ENCODE data around the gene PIK3R5. TPM values are rescaled to one million over a fixed set of nuclear protein-coding genes. Genes with fewer than 3 reads are reported as not detected.

PIK3R5 gene
- total and polyA plus RNA-seq, 12 donors, result 0.66 to 10.1 (median 2.2) TPM

DNA sequence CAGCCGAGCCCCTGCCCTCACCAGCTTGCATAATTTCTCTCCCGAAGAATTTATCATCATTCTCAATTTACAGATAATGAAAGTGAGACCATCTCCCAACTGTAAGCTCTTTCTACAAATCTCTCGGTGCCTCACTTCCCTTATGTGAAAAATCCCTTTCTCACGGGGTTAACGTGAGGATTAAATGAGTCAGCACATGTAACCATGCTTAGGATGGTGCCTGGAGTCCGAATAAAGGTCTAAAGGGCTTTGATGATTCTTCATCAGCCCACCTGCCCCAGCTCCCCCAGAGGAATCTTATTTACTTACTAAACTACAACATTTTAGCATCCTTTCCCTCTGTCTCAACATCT is 73.2 kb downstream of the PIK3R5 start:
- Histone ChIP-seq H3K27ac (no peak overlapping the region), H3K4me3 (no peak overlapping the region), H3K9me3 (no peaks in the 10 kb centered on the region), H3K27me3 (peaks cover 0 to 5% (median 0%) of the 10 kb centered on the region in 7 donors), H3K36me3 (peaks cover 0 to 84% (median 0%) of the 10 kb centered on the region in 9 donors), H3K4me1 (peaks cover 0 to 20% (median 8%) of the 10 kb centered on the region in 9 donors)
- ATAC-seq, result no peak
- DNase-seq, result no peak
- intact Hi-C loops (cut with DNase I), result loop anchor here in 9 of 10 donors (5.0 to 10.0 kb wide), 8 partner anchors 85 to 488 kb away; partner anchors contain the start of gene SPDYE4 (in 2 of the 9)
- WGBS, 2 donors, result 56 to 59% methylated on average over 6 of the region's 6 CpGs
- TF ChIP-seq, protein P1, sequence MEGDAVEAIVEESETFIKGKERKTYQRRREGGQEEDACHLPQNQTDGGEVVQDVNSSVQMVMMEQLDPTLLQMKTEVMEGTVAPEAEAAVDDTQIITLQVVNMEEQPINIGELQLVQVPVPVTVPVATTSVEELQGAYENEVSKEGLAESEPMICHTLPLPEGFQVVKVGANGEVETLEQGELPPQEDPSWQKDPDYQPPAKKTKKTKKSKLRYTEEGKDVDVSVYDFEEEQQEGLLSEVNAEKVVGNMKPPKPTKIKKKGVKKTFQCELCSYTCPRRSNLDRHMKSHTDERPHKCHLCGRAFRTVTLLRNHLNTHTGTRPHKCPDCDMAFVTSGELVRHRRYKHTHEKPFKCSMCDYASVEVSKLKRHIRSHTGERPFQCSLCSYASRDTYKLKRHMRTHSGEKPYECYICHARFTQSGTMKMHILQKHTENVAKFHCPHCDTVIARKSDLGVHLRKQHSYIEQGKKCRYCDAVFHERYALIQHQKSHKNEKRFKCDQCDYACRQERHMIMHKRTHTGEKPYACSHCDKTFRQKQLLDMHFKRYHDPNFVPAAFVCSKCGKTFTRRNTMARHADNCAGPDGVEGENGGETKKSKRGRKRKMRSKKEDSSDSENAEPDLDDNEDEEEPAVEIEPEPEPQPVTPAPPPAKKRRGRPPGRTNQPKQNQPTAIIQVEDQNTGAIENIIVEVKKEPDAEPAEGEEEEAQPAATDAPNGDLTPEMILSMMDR (IDR thresholded peaks at IDR 0.05), result no peak

DNA sequence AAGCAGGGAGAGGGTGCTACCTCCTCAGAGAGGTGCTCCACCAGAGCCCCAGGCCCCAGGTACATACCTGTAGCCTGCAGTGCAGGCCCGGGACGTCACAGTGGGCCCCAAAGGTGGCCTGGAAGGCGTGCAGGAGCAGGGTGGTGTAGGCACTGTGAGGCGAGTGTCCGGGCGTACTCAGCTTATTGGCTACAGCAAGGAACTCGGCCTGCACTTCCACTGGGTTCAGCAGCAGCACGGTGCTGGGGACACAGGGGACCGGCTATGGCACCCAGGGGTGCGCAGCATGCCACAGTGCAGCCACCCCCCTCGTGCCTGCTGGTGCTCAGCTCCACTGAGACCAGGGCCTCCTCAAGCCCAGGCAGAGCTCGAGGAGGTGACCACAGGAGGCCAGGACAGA is 74.8 kb downstream of the PIK3R5 start:
- Histone ChIP-seq H3K27me3 (no peaks in the 10 kb centered on the region), H3K36me3 (peaks cover 0 to 84% (median 0%) of the 10 kb centered on the region in 9 donors), H3K4me1 (peaks cover 0 to 19% (median 8%) of the 10 kb centered on the region in 9 donors), H3K9me3 (no peaks in the 10 kb centered on the region), H3K4me3 (no peak overlapping the region), H3K27ac (no peak overlapping the region)
- ATAC-seq (no peak), DNase-seq (no peak)
- intact Hi-C loops (cut with DNase I), result loop anchor here in 9 of 10 donors (5.0 to 10.0 kb wide), 8 partner anchors 83 to 486 kb away; partner anchors contain the start of gene SPDYE4 (in 2 of the 9)
- TF ChIP-seq, protein P1 (IDR thresholded peaks at IDR 0.05), result no peak
- 91 to 95% methylated on average over 12 of the region's 12 CpGs for WGBS, 2 donors

DNA sequence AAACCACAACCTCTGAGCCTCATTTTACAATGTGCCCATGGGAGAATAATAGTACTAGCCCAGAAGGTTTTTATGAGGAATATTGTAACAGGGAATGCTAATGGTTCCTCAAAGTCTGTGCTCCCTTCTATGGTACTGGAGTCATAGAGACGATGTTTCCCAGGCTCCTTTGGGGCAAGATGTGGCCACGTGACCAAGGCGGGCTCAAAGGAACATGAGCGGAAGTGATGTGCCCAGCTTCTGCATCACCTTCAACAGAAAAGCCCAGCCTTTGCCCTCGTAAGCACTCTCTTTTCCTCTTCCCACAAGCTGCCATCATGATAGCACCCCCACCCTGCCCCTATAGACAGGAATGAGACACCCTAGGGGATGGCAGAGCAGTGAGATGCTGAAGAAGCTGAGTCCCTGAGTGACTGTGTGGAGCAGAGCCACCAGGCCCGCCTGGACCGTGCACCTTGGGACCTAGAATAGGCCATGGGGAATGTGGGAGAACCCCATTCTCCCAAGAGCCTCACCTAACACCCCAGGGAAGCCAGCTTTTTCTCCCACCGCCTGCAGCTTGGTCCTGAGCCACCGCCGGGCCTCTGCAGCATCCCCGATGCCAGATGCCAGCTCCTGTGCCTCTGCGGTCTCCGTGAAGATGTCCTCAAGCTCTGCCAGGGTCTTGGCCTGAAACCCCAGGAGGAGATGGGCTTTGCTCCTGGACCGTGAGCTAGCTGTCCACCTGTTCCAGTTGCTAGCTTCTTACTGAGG is 75.9 kb downstream of the PIK3R5 start:
- Histone ChIP-seq H3K27me3 (no peaks in the 10 kb centered on the region), H3K9me3 (no peaks in the 10 kb centered on the region), H3K36me3 (peaks cover 0 to 89% (median 0%) of the 10 kb centered on the region in 9 donors), H3K4me3 (no peak overlapping the region), H3K27ac (peak overlapping the region in 1 of 10 donors; percentile 41), H3K4me1 (peaks cover 0 to 10% (median 6%) of the 10 kb centered on the region in 9 donors)
- no peak for DNase-seq
- TF ChIP-seq, protein P1 (IDR thresholded peaks at IDR 0.05), result no peak
- WGBS, 2 donors, result 96 to 98% methylated on average over 14 of the region's 14 CpGs
- ATAC-seq, result no peak
- intact Hi-C loops (cut with DNase I), result loop anchor here in 9 of 10 donors (5.0 to 10.0 kb wide), 8 partner anchors 82 to 485 kb away; partner anchors contain the start of gene SPDYE4 (in 2 of the 9)

DNA sequence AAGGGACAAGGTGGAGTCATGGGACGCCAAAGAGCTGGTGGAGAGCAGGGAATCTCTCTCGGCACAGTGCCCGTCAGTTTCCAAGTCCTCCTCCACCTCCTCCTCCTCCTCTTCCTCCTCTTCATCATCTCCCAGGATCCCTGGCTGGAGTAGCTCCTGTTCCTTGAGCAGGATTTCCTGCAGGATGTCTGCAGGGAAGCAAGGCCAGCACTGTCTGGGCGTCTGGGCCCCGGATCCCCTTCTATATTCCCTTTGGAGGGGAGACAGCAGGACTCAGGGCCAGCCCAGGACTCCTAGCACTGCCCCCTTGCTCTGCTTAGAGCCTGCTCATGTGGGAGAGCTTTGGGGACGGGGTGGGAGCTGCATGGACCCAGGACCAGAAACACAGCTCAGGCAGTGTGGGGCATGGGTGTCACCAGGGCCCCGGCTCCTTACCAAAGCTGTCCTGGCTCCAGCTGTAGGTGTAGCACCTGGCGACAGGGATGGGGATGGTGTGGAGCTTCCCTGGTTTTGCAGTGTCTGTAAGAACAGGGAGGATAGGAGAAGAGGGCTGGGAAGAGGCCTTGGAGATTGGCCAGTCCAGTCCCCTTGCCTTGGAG is 76.7 kb downstream of the PIK3R5 start:
- intact Hi-C loops (cut with DNase I), result no loop called here
- ATAC-seq (peak in 5 of 8 donors; percentile 9 to 47 (median 40)), DNase-seq (no peak)
- H3K9me3 ChIP-seq, result no peaks in the 10 kb centered on the region
- no peaks in the 10 kb centered on the region for H3K27me3 ChIP-seq
- H3K27ac ChIP-seq, result peak overlapping the region in 2 of 10 donors; percentile 1 to 41
- H3K4me3 ChIP-seq, result no peak overlapping the region
- H3K4me1 ChIP-seq, result peaks cover 0 to 10% (median 5%) of the 10 kb centered on the region in 9 donors
- H3K36me3 ChIP-seq, result peaks cover 0 to 90% (median 0%) of the 10 kb centered on the region in 9 donors
- 42 to 51% methylated on average over 8 of the region's 8 CpGs for WGBS, 2 donors
- TF ChIP-seq, protein P1 (IDR thresholded peaks at IDR 0.05), result no peak
